HG03354 (cell line): ENCODE data around the gene POLR2E.
"Not testable (repeated sequence)": the region's sequence is repeated elsewhere in the genome, so short reads cannot be mapped to it uniquely, and the experiment has no call there.

Source experiments
- ATAC-seq: cut with Tn5 transposase; IDR thresholded peaks from one replicate; pipeline ENCODE4 v1.9.1; 2021; ENCODE audit warnings: mild to moderate bottlenecking; ENCODE audit not compliant: unreplicated experiment, poor library complexity, severe bottlenecking

The POLR2E gene

DNA sequence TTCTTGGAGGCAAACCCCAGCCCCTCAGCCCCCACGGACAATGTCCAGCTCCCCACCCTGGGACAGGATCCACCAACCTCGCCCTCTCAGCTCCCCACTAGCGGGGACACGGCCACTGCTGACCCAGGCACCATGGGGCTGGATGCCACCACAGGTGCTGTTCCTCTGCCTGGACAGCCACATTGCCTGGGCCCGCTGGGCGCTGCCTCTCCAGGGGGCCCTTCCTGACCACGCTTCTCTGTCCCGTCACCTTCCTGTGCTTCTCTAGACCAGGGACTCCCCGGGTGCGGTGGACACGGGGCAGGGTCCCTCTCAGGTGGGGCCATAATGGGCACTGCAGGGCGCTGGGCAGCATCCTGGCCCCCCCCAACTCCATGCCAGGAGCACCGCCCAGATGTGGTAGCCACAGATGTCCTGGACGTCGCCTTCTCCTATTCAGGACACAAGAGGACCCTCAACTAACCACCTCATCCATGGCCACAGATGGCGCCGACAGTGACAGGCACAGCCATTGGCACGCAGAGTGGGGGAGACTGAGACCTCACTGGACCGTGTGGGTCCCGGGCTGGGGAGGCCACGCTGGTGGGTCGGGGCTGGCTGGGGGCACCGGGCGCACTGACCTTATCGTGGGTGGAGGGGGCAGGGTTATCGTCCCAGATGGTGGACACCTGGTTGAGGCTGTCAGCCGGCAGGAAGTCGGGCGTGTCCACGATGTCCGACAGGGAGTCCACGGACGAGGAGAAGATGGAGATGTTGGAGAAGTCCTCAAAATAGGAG lies 32.0 kb upstream of the POLR2E start:
- ATAC-seq, result no peak

DNA sequence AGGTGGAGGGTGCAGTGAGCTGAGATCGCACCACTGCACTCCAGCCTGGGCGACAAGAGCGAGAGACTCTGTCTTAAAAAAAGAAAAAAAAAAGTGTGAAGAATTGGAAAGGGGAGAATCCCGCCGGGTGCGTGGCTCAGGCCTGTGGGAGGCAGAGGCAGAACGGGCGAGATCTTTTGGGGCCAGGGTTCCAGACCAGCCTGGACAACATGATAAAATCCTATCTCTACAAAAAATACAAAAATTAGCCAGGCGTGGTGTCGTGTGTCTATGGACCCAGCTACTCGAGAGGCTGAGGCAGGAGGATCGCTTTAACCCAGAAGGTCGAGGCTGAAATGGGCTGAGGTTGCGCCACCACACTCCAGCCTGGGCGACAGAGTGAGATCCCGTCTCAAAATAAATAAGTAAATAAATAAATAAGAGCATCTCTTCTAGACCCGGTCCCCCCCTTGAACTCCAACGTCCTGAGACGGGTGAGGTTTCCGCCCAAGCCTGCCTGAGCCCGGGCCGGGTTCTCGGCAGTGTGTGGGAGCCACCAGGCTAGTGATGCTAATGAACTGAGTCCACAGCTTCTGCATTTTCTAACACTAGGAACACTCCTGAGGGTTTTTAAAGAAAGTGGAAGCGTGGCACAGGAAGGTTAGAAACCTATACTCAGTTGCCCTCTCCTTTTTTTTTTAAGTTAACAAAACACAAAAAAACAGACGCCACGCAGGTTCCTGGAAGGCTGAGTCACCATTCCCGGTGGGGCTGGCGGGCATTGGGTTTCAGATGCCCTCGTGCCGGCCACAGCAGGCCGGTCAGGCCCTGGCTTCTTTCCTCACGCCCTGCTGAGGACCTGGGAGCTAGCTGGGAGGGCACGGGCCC lies 30.7 kb upstream of the POLR2E start:
- ATAC-seq, result no peak

DNA sequence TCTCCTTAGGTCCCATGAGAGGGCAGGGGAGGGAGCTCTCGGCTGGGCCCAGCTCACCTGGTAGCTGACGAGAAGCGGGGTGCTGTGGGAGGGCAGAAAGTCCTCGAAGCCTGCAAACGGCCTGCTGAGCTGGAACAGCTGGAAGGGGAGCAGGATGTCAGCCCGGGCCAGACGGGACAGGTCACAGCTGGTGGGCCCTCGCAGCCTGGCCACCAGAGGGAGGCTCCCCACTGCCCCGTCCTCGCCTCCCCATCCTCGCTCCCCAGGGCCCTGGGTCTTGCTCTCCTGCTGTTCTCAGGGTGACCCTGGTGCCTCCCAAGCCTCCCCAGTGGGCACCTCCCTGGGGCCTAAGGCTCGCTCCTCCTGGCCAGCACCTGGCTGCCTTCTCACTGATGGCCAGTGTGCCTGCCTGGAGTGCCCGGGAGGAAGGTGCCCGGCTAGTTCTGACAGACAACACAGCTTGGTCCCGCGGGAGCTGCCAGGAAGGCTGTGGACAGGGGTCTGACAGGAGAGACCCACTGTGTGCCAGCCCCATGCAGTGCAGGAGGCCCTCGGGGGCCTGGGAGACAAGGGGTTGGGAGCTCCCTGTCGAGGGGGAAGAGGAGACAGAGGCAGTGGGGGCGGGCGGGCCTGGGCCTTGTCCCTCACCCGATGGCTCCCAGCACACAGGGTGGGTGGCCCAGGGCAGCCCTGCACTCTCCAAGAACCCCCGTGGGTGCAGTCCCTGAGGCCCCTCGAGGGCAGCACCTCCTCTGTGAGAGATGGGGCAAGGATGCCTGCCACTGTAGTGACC lies 28.9 kb upstream of the POLR2E start:
- no peak for ATAC-seq

DNA sequence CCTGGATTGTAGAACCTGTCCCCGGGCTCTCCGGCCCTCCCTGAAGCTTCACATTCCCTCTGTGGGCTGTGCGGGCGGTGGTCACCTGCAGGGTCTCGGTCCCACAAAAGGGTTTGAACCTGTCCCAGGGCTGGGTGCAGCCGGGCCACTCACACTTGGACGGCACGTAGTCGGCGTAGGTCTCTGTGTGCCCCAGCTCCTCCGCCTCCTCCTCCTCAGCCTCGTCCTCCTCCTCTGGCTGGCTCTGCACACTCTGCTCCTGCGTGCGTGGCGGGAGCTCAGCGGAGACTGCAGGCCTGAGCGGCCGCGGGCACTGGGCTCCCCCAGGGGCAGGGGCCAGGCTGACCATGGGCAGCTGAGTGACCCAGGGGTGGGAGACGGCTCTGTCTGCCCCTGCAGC lies 28.2 kb upstream of the POLR2E start:
- ATAC-seq, result no peak

DNA sequence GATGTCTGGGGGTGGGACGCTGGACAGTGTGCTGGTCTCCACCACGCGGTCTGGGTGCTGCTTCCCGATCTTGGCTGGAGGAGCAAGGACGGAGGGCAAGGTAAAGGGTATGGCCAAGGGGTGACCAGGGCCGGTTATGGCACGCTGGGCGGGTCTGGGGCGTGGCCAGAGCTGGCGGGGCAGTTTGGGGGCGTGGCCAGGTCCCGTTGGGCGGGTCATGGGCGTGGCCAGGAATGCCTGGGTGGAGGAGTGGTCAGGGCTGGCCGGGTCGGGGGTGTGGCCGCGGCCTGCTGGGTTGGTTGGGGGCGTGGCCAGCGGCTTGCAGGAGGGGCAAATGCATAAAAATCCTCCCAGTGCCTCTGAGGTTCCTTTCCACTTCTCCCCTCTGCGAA lies 27.8 kb upstream of the POLR2E start:
- no peak for ATAC-seq

DNA sequence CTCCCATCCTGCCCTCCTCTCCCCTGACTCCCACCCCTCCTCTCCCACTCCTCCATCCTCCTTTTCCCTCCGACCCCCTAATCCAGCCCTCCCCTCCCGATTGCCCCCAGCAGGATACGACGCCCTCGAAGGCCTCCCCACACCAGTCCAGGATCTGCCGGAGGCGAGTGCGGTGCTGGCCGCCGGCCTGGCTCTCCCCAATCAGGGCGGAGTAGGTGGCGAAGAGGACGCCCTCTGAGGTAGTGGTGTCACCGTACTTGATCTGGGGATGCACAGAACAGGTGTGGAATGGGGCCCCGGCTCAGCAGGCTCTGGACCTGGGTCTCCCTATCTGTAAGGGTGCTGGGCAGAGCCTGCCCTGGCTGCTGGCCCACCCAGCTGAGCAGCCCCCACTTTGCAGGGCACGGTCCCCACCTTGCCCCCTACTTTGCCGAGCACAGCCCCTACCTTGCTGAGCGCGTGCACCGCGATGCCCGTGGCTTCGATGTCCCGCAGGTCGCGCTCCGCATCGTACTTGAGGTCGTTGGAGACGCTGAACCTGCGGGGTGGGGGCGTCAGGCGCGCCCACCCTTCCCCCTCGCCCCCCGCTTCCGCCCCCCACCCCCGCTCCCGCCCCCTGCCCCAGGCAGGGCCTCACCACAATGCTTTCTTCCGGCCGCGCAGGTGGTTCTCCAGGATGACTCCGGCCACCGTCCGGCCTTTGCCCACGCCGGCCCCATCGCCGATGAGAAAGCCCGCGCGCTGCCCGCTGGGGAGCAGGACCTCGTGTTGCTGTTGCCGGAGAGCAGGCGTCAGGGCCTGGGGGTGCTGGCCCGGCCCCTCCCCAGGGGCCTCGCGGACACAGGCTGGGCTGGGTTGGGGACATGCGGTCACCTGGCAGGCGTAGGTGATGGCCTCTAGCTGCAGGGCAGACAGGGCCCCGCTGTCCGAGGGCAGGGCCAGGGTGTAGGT lies 27.1 kb upstream of the POLR2E start:
- no peak for ATAC-seq

DNA sequence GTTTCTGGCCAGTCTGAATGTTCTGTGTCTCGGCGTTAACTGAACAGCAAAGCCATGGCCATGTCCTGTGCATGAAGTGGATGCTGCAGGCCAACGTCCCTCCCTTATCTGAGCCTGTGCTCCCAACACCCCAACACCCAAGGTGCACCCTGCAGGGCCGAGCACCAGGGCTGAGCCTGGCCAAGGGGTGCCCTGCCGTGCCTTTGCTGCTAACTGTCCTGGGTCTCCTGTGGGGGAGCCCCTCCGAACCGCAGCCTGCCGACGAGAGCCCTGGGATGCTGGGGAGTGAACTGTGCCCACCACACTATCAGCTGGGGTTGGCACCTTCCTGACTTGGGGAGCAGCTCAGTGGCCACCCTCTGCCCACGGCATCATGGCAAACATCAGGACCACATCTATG lies 26.2 kb upstream of the POLR2E start:
- no peak for ATAC-seq

DNA sequence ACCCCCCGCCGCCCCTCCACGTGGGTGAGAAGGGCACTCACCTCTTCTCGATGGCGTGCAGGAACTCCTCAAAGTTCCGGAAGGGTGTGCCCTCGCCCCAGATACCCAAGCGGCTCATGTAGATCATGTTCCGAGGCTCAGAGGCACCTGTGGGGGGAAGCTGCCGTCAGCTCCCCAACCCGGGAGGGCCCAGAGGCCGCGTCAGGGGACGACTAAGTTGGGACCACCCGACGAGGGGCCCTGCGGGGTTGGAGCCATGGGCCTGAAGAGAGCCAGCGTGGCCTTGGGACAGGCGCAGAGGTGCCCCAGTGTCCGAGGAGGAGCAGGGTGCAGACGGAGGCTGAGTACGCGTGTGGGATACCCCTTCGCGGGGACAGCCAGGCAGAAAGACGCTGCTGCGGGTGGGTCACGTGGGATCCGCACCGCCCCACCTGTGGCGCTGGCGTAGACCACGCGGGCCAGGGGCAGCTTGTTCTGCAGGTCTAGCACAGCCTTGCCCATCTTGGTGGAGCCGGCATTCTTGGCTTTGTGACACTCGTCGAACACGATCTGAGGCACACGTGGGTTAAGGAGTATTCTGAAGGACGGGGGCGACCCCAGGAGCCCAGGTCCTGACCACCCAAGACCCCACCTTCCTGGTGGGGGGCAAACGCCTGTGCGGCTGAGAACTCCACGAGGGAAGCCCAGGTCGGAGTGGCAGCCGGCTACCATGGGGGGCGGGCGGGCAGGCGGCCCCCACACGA lies 24.5 kb upstream of the POLR2E start:
- no peak for ATAC-seq

DNA sequence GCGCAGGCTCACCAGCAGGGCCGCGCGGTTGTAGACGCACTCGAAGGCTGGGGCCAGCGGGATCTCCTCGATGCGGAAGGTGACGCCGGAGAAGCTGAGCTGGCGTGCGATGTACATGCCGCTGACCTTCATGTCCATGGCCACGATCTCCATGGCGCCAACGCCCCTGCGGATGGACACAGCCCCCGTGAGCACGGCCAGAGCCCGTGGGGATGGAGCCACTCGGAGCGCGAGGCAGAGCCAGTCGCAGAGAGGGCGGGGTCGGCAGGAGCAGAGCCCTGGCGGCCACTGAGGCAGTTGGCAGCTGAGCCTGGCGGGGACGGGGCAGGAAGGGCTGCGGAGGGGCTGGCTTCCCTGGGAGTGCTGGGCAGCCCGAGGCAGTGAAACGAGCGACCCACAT lies 23.8 kb upstream of the POLR2E start:
- no peak for ATAC-seq

DNA sequence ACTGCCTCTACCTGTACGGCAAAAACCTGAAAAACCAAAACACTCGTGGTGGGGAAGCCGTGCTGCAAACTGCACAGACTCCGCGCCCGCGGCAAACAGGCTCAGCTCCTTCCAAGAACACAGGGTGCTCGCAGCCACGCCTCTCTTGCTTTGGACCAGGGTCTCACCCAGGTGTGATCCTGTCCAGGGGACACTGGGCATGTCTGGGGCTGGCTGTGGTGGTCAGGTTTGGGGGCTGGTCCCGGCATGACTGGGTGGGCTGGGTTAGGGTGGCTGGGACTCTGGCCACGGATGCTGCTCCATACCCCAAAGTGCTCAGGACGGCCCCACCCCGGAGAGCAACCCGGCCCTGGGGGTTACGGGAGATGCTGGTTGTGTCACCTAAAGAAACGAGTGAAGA lies 22.5 kb upstream of the POLR2E start:
- ATAC-seq, result no peak

DNA sequence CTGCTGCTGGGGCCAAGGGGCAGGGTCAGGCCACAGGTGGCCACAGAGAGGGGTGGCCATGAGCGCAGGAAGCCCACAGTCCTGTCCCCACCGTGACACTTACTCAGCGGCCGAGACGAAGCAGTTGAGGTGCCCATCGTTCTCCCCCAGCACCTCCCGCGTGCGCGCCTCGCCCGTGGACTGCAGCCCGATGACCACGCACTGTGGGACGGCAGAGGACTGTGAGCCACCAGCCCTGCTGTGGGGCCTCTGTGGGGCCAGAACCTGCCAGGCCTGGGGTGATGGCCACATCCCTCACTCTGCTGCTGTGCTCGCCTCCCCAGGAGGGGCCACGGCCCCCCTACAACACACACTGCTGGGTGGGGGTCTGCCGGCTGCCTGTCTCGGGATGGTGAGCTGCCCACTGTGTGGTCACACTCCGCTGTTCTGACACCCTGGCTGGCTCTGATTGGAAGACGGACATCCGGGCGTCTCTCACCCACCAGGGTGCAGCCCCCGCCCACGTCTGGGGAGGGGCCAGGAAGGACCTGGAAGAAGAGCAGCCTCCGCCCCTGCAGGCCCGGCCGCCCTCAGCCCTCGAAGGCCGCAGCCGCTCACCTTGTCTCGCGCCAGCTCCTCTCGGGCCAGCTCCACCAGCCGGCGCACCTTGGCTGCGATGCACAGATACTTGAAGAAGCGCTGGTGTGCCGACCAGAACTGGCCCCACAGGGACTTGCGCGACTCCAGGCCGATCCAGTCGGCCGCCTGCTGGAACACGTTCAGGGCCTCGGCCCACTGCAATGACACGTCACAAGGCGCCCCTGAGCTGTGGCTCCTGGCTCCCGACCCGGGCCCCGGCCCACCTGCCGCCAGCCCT lies 21.8 kb upstream of the POLR2E start:
- no peak for ATAC-seq

DNA sequence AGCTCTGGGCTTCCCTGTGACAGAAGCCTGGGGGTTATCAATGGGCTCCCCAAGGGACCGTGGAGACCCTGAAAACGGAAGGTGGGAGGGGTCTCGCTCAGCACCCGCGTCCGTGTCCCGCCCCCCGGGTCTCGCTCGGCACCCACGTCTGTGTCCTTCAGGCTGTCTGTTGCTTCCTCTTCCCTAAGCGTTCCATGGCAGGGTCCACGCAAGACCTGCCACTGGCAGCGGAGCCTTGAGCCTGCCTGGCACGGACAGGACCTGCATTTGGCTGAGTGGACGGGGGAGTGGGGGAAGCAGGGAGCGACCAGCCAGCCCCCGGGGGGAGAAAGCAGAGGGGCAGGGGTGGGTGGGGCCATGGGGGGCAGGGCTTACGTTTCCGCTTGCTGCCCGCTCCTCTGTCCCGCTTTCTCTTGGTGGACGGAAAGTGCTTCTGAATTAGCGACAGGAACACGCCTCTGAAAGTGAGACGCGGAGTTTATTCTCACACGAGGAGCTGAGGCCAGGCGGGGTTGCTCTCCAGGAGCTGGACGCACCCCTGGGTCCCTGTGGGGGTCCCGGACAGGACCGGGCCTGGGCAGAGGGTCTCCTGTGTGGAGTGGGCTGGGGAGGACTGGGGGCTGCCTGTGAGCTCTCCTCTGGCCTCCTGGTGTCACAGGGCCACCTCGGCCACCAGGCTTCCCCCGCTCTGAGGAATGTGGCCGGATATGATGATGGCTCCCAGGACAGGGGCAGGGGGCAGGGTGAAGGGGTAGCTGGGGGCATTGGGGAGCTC lies 20.7 kb upstream of the POLR2E start:
- ATAC-seq, result no peak

DNA sequence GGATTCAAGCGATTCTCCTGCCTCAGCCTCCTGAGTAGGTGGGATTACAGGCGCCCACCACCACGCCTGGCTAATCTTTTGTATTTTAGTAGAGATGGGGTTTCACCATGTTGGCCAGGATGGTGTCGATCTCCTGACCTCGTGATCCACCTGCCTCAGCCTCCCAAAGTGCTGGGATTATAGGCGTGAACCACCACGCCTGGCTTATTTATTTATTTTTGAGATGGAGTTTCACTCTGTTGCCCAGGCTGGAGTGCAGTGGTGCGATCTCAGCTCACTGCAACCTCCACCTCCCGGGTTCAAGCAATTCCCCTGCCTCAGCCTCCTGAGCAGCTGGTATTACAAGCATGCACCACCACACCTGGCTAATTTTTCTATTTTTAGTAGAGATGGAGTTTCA lies 19.6 kb upstream of the POLR2E start:
- ATAC-seq, result not testable (repeated sequence)

DNA sequence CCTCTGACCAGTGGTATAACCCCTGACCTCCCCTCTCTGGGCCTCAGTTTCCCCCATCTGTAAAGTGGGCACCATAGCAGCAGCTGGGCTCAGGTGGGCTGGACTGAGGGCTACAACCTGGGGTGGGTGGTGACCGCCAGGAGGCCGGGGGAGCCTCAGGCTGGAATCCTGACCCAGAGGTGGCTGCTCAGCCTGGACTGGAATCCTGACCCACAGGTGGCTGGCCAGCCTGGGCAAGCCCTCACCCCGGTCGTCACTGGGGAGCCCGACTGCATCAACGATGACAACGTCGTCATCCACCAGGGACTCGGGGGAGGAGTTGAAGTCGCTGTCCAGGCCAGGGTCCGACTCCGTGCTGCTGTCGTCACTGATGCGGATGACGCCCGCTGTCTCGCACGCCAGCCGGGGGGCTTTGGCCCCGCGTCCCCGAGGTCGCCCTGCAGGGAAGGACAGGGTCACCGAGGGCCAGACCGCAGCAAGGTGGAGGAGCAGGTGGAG lies 18.9 kb upstream of the POLR2E start:
- no peak for ATAC-seq

DNA sequence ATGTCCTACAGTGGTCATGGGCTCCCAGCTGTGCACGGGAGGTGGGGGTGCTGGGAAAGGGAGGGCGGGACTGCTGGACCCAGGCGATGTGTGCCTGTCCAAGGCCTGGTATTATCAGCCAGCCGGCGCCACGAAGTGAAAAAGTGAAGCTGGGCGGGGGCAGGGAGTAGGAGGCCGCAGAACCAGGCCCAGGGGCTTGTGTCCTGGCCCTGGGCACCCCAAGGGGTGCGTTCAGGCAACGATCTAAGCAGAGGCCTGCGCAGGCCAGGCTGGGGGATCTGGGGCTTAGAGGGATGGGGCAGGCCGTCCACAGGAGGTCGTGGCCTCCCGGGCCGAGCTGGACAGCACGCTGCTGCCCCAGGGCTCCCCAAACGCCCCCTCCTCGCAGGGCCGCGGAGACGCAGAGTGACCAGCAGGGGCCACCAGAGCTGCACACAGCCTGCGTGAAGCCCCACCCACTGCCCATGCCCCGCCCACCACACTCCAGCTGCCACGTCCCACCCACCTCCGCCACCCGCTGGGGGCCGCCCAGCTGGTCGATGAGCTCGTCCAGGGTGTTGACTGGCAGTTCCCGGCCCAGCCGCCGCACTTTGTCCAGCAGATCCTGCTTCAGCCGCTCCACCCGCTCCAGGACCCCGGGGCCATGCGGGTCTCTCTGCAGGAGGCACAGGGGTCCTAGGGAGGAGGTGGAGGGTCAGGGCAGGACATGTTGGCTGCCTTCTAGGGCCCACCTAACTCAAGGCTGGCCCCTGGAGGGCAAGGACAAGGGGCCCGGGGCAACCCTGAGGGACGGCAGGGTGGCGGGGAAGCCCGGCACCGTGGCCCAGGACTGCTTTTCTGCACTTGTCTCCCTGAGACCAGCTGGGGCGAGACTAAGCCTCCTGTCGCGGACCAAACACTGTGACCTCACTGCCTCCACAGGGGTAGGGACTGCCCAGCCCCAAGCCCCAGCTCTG lies 18.1 kb upstream of the POLR2E start:
- no peak for ATAC-seq
